Neural crest cell (in vitro differentiated cells): ENCODE measurements around the gene SLC22A2. TPM values are rescaled to one million over a fixed set of nuclear protein-coding genes. Genes with fewer than 3 reads are reported as not detected.

ENCODE experiments used
- DNase-seq: peaks from one replicate; pipeline ENCODE4 v3.0.0; 2021; ENCODE audit warnings: low read depth, mixed read lengths, low spot score
- H3K27ac Mint-ChIP-seq: one replicate; pipeline ENCODE4 v1.8.0; 2021; ENCODE audit warnings: mild to moderate bottlenecking, mixed read lengths; ENCODE audit not compliant: unreplicated experiment
- H3K27me3 Mint-ChIP-seq: 2 replicates; pipeline ENCODE4 v1.8.0; 2021; ENCODE audit warnings: low read depth, mild to moderate bottlenecking, mixed read lengths
- H3K36me3 Mint-ChIP-seq: 2 replicates; pipeline ENCODE4 v1.8.0; 2021; ENCODE audit warnings: low read depth, mild to moderate bottlenecking, mixed read lengths
- H3K4me1 Mint-ChIP-seq: 2 replicates; pipeline ENCODE4 v1.8.0; 2021; ENCODE audit warnings: mixed read lengths
- H3K4me3 Mint-ChIP-seq: one replicate; pipeline ENCODE4 v1.8.0; 2021; ENCODE audit warnings: mild to moderate bottlenecking, mixed read lengths
- H3K9me3 Mint-ChIP-seq: 2 replicates; pipeline ENCODE4 v1.8.0; 2021; ENCODE audit warnings: mixed read lengths
- total RNA-seq: library from RNA; stranded (reverse); gene quantifications from 2 replicates; pipeline ENCODE4 v1.2.1, GENCODE V29; 2021
- TF ChIP-seq, protein P1 (sequence below): fragments of 200-600 bp; sonication (generic); conservative IDR thresholded peaks from 2 replicates; pipeline ENCODE4 v1.5.0; 2021; ENCODE audit warnings: antibody characterized with exemption, mild to moderate bottlenecking

SLC22A2 gene
- total RNA-seq, 1 donor from 2014 or later = not detected

DNA sequence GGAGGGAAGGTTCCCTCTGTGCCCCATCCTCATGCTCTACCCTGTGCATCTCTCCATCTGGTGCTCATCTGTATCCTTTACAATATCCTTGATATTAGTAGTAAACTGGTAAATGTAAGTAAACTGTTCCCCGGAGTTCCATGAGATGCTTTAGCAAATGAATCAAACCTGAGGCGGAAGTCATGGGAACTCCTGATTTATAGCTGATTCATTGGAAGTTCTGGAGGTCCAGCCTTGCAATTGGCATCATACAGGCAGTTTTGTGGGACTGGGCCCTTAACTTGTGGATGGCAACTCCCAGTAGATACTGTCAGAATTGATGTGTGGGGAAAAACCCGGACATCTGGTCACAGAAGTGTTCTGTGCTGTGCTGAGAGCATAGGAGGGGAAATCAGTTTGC is 11.2 kb upstream of the SLC22A2 start:
- no peaks in the 10 kb centered on the region for H3K27me3 Mint-ChIP-seq
- no peak overlapping the region for H3K27ac Mint-ChIP-seq
- no peaks in the 10 kb centered on the region for H3K9me3 Mint-ChIP-seq
- no peaks in the 10 kb centered on the region for H3K36me3 Mint-ChIP-seq
- no peaks in the 10 kb centered on the region for H3K4me1 Mint-ChIP-seq
- DNase-seq = no peak
- no peak overlapping the region for H3K4me3 Mint-ChIP-seq
- TF ChIP-seq, protein P1, sequence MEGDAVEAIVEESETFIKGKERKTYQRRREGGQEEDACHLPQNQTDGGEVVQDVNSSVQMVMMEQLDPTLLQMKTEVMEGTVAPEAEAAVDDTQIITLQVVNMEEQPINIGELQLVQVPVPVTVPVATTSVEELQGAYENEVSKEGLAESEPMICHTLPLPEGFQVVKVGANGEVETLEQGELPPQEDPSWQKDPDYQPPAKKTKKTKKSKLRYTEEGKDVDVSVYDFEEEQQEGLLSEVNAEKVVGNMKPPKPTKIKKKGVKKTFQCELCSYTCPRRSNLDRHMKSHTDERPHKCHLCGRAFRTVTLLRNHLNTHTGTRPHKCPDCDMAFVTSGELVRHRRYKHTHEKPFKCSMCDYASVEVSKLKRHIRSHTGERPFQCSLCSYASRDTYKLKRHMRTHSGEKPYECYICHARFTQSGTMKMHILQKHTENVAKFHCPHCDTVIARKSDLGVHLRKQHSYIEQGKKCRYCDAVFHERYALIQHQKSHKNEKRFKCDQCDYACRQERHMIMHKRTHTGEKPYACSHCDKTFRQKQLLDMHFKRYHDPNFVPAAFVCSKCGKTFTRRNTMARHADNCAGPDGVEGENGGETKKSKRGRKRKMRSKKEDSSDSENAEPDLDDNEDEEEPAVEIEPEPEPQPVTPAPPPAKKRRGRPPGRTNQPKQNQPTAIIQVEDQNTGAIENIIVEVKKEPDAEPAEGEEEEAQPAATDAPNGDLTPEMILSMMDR = no peak

- H3K27me3 Mint-ChIP-seq = no peaks in the 10 kb centered on the region
- no peak overlapping the region for H3K27ac Mint-ChIP-seq
- H3K9me3 Mint-ChIP-seq = no peaks in the 10 kb centered on the region
- H3K36me3 Mint-ChIP-seq = no peaks in the 10 kb centered on the region
- H3K4me1 Mint-ChIP-seq = no peaks in the 10 kb centered on the region
- H3K4me3 Mint-ChIP-seq = no peak overlapping the region
- TF ChIP-seq, protein P1 = no peak
- DNase-seq = no peak
Measured at GRCh38 chr6:160269023-160269521, 10.5 kb upstream of the SLC22A2 start.

DNA sequence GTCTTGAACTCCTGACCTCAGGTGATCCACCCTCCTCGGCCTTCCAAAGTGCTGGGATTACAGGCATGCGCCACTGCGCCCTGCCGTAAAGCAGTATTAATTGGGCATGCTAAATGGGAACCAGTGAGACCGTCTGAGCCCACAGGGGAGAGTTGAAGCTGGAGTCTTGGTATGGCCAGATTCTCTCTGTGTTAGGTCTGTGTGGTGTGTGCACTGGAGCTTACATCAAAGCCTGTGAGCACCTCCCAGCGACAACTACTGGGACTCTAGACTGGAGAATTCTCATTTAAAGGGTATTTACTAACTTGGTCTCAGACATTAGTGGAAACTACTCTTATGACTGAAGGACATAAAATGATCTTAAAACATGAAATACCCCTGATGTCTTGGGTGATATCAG is 8.5 kb upstream of the SLC22A2 start:
- H3K4me3 Mint-ChIP-seq = no peak overlapping the region
- H3K4me1 Mint-ChIP-seq = no peaks in the 10 kb centered on the region
- no peaks in the 10 kb centered on the region for H3K36me3 Mint-ChIP-seq
- H3K27ac Mint-ChIP-seq = peak overlapping the region; percentile 43
- no peaks in the 10 kb centered on the region for H3K27me3 Mint-ChIP-seq
- no peak for DNase-seq
- TF ChIP-seq, protein P1 = no peak
- no peaks in the 10 kb centered on the region for H3K9me3 Mint-ChIP-seq

GRCh38 chr6:160265869-160266476 is 7.4 kb upstream of the SLC22A2 start:
- Mint-ChIP-seq H3K9me3 (no peaks in the 10 kb centered on the region), H3K27me3 (no peaks in the 10 kb centered on the region), H3K27ac (no peak overlapping the region), H3K4me3 (no peak overlapping the region), H3K4me1 (no peaks in the 10 kb centered on the region), H3K36me3 (no peaks in the 10 kb centered on the region)
- TF ChIP-seq, protein P1 = no peak
- no peak for DNase-seq

GRCh38 chr6:160264061-160264612 is 5.5 kb upstream of the SLC22A2 start:
- no peak for DNase-seq
- TF ChIP-seq, protein P1 = no peak
- Mint-ChIP-seq H3K27me3 (no peaks in the 10 kb centered on the region), H3K9me3 (no peaks in the 10 kb centered on the region), H3K4me1 (peaks cover 9% of the 10 kb centered on the region), H3K27ac (no peak overlapping the region), H3K36me3 (no peaks in the 10 kb centered on the region), H3K4me3 (no peak overlapping the region)
